Coronary artery (tissue), 2 donors: ENCODE data around the gene SNAP91.
"Not testable (repeated sequence)": the region's sequence is repeated elsewhere in the genome, so short reads cannot be mapped to it uniquely, and the experiment has no call there.

ENCODE experiments used
- DNase-seq: peaks from one replicate; pipeline ENCODE4 v3.0.0-alpha.2; 2017; ENCODE audit warnings: low spot score
- H3K27ac ChIP-seq, 2 donors: fragments of 200-600 bp; sonication (generic); one replicate each; pipeline ENCODE4 v1.5.1; 2016 to 2019
- H3K4me3 ChIP-seq: fragments of 200-600 bp; sonication (generic); 2 replicates; pipeline ENCODE4 v1.5.1; 2016; ENCODE audit warnings: mild to moderate bottlenecking, moderate library complexity
- TF ChIP-seq, protein P1 (sequence below): fragments of 200-600 bp; sonication (generic); IDR thresholded peaks from one replicate; pipeline ENCODE4 v1.5.1; 2019; ENCODE audit warnings: antibody characterized with exemption

The SNAP91 gene

DNA sequence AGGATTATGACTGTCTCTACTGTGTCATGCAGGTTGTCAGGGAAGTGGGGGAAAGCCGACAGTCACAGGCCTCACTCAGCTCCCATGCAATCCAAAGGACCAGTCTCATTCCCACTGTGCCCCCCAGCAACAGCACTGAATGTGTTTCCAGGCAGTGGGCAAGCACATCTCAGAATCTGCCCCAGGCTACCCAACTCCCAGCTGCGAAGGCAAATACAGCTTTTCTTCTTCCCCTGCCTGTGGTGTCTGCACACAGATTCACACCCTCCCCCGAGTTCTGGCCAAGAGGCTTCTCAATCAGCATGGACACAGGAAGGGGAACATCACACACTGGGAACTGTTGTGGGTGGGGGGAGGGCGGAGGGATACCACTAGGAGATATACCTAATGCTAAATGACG is 75.3 kb downstream of the SNAP91 start:
- no peak for DNase-seq

DNA sequence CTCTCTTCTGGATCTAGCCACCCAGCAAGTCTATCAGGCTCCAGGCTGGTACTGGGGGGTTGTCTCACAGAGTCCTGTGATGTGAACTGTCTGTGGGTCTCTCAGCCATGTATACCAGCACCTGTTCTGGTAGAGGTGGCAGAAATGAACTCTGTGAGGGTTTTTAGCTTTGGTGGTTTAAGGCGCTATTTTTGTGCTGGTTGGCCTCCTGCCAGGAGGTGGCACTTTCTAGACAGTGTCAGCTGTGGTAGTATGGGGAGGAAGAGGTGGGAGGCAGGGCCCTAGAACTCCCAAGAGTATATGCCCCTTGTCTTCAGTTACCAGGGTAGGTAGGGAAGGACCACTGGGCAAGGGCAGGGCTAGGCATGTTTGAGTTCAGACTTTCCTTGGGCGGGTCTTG is 75.8 kb downstream of the SNAP91 start:
- Histone ChIP-seq H3K4me3 (no peak overlapping the region), H3K27ac (no peak overlapping the region)
- no peak for DNase-seq
- TF ChIP-seq, protein P1, sequence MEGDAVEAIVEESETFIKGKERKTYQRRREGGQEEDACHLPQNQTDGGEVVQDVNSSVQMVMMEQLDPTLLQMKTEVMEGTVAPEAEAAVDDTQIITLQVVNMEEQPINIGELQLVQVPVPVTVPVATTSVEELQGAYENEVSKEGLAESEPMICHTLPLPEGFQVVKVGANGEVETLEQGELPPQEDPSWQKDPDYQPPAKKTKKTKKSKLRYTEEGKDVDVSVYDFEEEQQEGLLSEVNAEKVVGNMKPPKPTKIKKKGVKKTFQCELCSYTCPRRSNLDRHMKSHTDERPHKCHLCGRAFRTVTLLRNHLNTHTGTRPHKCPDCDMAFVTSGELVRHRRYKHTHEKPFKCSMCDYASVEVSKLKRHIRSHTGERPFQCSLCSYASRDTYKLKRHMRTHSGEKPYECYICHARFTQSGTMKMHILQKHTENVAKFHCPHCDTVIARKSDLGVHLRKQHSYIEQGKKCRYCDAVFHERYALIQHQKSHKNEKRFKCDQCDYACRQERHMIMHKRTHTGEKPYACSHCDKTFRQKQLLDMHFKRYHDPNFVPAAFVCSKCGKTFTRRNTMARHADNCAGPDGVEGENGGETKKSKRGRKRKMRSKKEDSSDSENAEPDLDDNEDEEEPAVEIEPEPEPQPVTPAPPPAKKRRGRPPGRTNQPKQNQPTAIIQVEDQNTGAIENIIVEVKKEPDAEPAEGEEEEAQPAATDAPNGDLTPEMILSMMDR: no peak

More for the DNA sequence above, 75.3 kb downstream of the SNAP91 start:
- no peak overlapping the region for H3K27ac ChIP-seq
- no peak overlapping the region for H3K4me3 ChIP-seq
- TF ChIP-seq, protein P1: no peak

DNA sequence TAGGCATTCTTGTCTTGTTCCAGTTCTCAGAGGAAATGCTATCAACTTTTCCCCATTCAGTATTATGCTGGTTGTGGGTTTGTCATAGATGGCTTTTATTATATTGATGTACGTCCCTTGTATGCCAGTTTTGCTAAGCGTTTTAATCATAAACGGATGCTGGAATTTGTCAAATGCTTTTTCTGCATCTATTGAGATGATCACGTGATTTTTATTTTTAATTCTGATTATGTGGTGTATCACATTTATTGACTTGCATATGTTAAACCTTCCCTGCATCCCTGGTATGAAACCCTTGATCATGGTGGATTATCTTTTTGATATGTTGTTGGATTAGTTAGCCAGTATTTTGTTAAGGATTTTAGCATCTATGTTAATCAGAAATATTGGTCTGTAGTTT is 79.0 kb downstream of the SNAP91 start:
- not testable (repeated sequence) for H3K27ac ChIP-seq, DNase-seq, H3K4me3 ChIP-seq

DNA sequence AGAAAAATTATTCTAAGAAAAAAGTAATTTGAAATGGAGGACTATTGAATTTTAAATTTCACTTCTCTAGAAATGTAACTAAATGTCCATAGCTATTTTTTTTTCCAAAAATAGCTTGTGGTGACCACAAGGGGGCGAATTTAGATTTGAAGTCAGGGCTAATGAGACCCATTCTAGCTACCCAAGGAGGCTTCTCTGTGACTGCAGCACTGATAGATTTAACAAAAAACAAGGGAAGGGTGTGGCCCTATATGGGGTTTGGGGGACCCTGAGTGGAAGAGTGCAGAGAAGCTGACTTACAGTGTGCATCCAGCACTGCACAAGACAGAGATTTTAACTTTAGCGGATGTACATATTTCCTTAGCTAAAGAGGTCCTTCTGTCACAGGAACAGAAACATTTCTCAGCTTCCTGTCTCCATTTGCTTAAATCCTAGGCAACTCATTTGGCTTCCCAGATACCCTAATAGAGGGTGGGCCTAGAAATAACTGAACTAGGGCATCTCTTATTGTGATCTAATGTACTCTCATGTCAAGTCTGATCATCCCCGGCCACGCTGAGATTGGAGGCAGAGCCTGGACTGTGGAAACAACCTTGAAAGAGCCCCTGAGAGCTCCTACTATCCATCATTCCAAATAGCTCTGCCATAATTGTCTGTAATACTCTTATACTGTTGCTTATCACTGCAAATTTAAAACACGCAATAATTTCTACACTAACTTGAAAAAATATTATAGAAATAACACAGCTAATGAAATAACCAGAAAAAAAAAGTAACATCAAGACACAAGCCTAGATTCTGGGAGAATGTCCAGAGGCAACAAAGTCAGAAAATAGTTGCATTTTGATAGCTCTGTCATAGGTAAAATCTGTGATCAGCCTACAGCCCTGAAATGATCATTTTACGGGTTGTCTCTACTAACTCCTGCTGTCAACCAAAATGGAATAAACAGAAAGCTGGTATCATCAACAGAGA is 93.6 kb downstream of the SNAP91 start:
- Histone ChIP-seq H3K4me3 (no peak overlapping the region), H3K27ac (no peak overlapping the region)
- TF ChIP-seq, protein P1: no peak
- DNase-seq: no peak

DNA sequence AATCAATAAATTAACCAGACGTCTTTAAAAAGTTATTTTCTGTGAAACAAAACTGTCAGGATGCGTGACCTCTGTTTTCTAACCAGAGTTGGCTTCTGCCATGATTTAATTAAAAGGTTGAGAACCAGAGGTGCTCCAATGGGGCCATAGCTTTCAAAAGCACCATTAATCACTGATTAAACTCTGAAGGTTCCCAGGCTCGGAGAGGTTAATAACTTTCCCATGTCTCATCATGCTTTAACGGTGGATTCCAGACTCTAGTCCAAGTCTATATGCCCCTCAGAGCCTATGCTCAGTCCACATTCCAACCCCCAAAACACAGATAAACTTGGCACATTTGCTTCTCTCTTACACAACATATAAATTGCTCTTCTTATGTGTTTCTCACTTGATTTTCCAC is 95.5 kb downstream of the SNAP91 start:
- DNase-seq: no peak
- Histone ChIP-seq H3K4me3 (no peak overlapping the region), H3K27ac (no peak overlapping the region)
- TF ChIP-seq, protein P1: no peak

DNA sequence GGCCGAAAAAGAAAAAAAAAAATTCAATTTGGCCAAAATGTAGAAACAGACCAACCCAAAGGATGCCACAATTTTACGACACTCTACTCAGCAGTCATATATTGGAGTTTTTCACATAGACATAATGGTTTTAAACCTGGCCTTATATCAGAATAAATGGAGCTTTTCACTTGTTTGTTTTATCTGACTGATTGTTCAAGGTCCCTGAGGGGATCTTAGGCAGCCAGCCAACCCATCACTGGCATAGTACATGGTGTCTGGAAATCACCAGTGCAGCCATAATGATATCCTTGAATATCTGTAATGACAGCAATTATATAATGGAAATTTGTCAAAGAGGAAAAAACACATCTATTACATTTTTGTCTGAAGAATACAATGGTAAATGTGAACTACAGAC is 99.7 kb downstream of the SNAP91 start:
- H3K27ac ChIP-seq: no peak overlapping the region
- no peak for DNase-seq
- no peak overlapping the region for H3K4me3 ChIP-seq
- TF ChIP-seq, protein P1: no peak

DNA sequence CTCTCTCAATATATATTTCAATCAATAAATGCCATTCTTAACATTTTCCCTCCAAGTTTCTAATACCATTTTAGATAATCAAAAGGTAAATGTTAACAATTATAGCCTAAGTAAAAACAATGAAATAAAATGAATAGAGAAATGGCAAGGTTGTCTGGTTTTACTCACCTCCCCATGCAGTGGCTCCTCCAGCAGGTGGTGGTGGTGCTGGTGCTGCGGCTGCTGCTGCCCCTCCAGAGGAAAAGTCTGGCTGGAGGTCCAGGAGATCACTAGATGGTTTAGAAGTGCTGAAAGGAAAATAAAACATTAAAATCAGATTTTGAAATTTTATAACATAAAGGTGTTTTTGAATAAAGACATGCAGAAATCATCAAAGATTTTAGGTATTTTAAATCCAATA is 103.4 kb downstream of the SNAP91 start:
- Histone ChIP-seq H3K27ac (no peak overlapping the region), H3K4me3 (no peak overlapping the region)
- DNase-seq: no peak
- TF ChIP-seq, protein P1: no peak
